PC-3 (cell line): Measurements from ENCODE around the gene ACBD7. TPM values are rescaled to one million over a fixed set of nuclear protein-coding genes. Genes with fewer than 3 reads are reported as not detected.

Experiments used
- ATAC-seq: fragments of 200-7000 bp; cut with Tn5 transposase; 2 replicates; pipeline ENCODE4 v1.9.1; 2020; ENCODE audit warnings: mild to moderate bottlenecking, moderate library complexity
- BruUV-seq: library from RNA; stranded (reverse); fragments of 400-500 nt; replicated peaks from 2 replicates; lab custom pipeline; 2021; lab: Mats Ljungman, UMichigan
- CTCF ChIA-PET: fragments of 300-600 bp; sonication (Branson Sonifier 250); formaldehyde crosslinking; loops from one replicate; lab custom pipeline; 2022; ENCODE audit warnings: antibody characterized with exemption; lab: Charles Lee
- POLR2A ChIA-PET: fragments of 300-600 bp; sonication (Branson Sonifier 250); formaldehyde crosslinking; loops from one replicate; lab custom pipeline; 2022; ENCODE audit warnings: antibody characterized with exemption; ENCODE audit not compliant: unreplicated experiment; lab: Charles Lee
- DNase-seq: peaks from one replicate; pipeline ENCODE4 v3.0.0-alpha.2; 2015
- H2AFZ ChIP-seq: fragments of 300-600 bp; sonication (generic); 2 replicates; pipeline ENCODE4 v1.6.0; 2016; ENCODE audit warnings: antibody characterized with exemption, low read length
- H3F3A ChIP-seq: fragments of 300-600 bp; sonication (generic); one replicate; pipeline ENCODE4 v1.6.0; 2017; ENCODE audit warnings: antibody characterized with exemption, low read length, control low read depth, mild to moderate bottlenecking; ENCODE audit not compliant: unreplicated experiment
- H3K27ac ChIP-seq: fragments of 300-600 bp; sonication (generic); 2 replicates; pipeline ENCODE4 v1.5.1; 2016; ENCODE audit warnings: mild to moderate bottlenecking, low read length
- H3K27me3 ChIP-seq: fragments of 300-600 bp; sonication (generic); 2 replicates; pipeline ENCODE4 v1.6.1; 2016; ENCODE audit warnings: low read length, mixed read lengths
- H3K36me3 ChIP-seq: fragments of 300-600 bp; sonication (generic); 2 replicates; pipeline ENCODE4 v1.6.1; 2016; ENCODE audit warnings: low read depth, mixed run types, low read length, mixed read lengths
- H3K4me1 ChIP-seq: fragments of 300-600 bp; sonication (generic); 2 replicates; pipeline ENCODE4 v1.5.1; 2016; ENCODE audit warnings: low read length; ENCODE audit not compliant: insufficient read depth
- H3K4me2 ChIP-seq: fragments of 300-600 bp; sonication (generic); 2 replicates; pipeline ENCODE4 v1.6.0; 2016; ENCODE audit warnings: low read length
- H3K4me3 ChIP-seq: fragments of 300-600 bp; sonication (generic); 2 replicates; pipeline ENCODE4 v1.5.1; 2016; ENCODE audit warnings: mild to moderate bottlenecking, low read length, mixed read lengths
- H3K79me2 ChIP-seq: fragments of 300-600 bp; sonication (generic); 2 replicates; pipeline ENCODE4 v1.6.1; 2017; ENCODE audit warnings: low read length, mixed read lengths
- H3K9ac ChIP-seq: fragments of 300-600 bp; sonication (generic); 2 replicates; pipeline ENCODE4 v1.6.0; 2016; ENCODE audit warnings: mild to moderate bottlenecking, low read length
- H3K9me2 ChIP-seq: fragments of 300-600 bp; sonication (generic); replicated peaks from 2 replicates; pipeline ENCODE4 v1.6.1; 2016; ENCODE audit warnings: mixed run types, low read length, mixed read lengths
- H3K9me3 ChIP-seq: fragments of 300-600 bp; sonication (generic); 2 replicates; pipeline ENCODE4 v1.6.1; 2016; ENCODE audit warnings: low read length, mixed read lengths
- H4K20me1 ChIP-seq: fragments of 300-600 bp; sonication (generic); 2 replicates; pipeline ENCODE4 v1.6.1; 2016; ENCODE audit warnings: low read length, mixed read lengths
- CTCF ChIP-seq: fragments of 300-600 bp; sonication (generic); conservative IDR thresholded peaks from 2 replicates; pipeline ENCODE4 v1.5.1; 2017; ENCODE audit warnings: antibody characterized with exemption, low read depth, mild to moderate bottlenecking, low read length
- EZH2 ChIP-seq: fragments of 300-600 bp; sonication (generic); IDR thresholded peaks from one replicate; pipeline ENCODE4 v1.6.1; 2017; ENCODE audit warnings: antibody characterized with exemption, mild to moderate bottlenecking, low read length; ENCODE audit not compliant: unreplicated experiment
- EZH2phosphoT487 ChIP-seq: fragments of 300-600 bp; sonication (generic); IDR thresholded peaks from 2 replicates; pipeline ENCODE4 v1.6.1; 2018; ENCODE audit warnings: mild to moderate bottlenecking, antibody characterized with exemption, low read length, borderline replicate concordance
- intact Hi-C: fragments of 100-400 bp; cut with micrococcal nuclease; formaldehyde crosslinking; loops from 2 replicates; pipeline ENCODE4 v1.9.0; 2023
- total RNA-seq: library from RNA; depleted of rRNA; stranded (reverse); fragments of >200 nt; gene quantifications from 2 replicates; pipeline ENCODE4 v1.2.3, GENCODE V29; 2014

The ACBD7 gene
- total RNA-seq, 1 experiment from 2014 or later = 5.4 TPM

- no peak overlapping the region for H3K9ac ChIP-seq
- H3F3A ChIP-seq = no peaks in the 10 kb centered on the region
- TF ChIP-seq CTCF = peak; percentile 75
- TF ChIP-seq EZH2 = no peak
- no peak for TF ChIP-seq EZH2phosphoT487
- H4K20me1 ChIP-seq = no peaks in the 10 kb centered on the region
- no peak overlapping the region for H3K4me2 ChIP-seq
- H3K27me3 ChIP-seq = no peaks in the 10 kb centered on the region
- ATAC-seq = peak; percentile 98
- BruUV-seq = no TSS peak
- ChIA-PET CTCF (interaction anchor here (0.5 kb wide), 1 partner anchor 288 kb away, joined by 3 read pairs; no protein-coding TSS in a partner anchor), POLR2A (no interaction called here)
- peaks cover 6% of the 10 kb centered on the region for H3K79me2 ChIP-seq
- no peaks in the 10 kb centered on the region for H3K9me3 ChIP-seq
- H2AFZ ChIP-seq = no peak overlapping the region
- H3K36me3 ChIP-seq = peaks cover 9% of the 10 kb centered on the region; the same call in 1 of the 2 replicates
- peak; percentile 73 for DNase-seq
- H3K4me3 ChIP-seq = no peak overlapping the region
- H3K9me2 ChIP-seq = no peaks in the 10 kb centered on the region
- no peaks in the 10 kb centered on the region for H3K4me1 ChIP-seq
- intact Hi-C loops = loop anchor here (1.0 kb wide), 1 partner anchor 115 kb away; no protein-coding TSS in a partner anchor
- H3K27ac ChIP-seq = no peak overlapping the region
Measured at GRCh38 chr10:15106352-15107013, 17.9 kb upstream of the ACBD7 start.

- Histone ChIP-seq H3K9me2 (no peaks in the 10 kb centered on the region), H3K4me3 (no peak overlapping the region), H3K27ac (no peak overlapping the region), H3K79me2 (peaks cover 35% of the 10 kb centered on the region), H3K4me2 (no peak overlapping the region), H3K4me1 (no peaks in the 10 kb centered on the region; the same call in 1 of the 2 replicates), H2AFZ (no peak overlapping the region), H4K20me1 (peaks cover 3% of the 10 kb centered on the region; the same call in 1 of the 2 replicates), H3K36me3 (peaks cover 9% of the 10 kb centered on the region; the same call in 1 of the 2 replicates), H3K9ac (no peak overlapping the region), H3F3A (no peaks in the 10 kb centered on the region), H3K27me3 (no peaks in the 10 kb centered on the region), H3K9me3 (no peaks in the 10 kb centered on the region)
- DNase-seq (no peak), ATAC-seq (no peak)
- TF ChIP-seq EZH2 (no peak), EZH2phosphoT487 (no peak), CTCF (no peak)
- ChIA-PET CTCF (no interaction called here), POLR2A (no interaction called here)
- BruUV-seq = no TSS peak
- intact Hi-C loops = no loop called here
Measured at GRCh38 chr10:15103513-15103912, 14.9 kb upstream of the ACBD7 start.

- Histone ChIP-seq H3K9me3 (no peaks in the 10 kb centered on the region), H3K4me1 (no peaks in the 10 kb centered on the region; the same call in 1 of the 2 replicates), H3K9me2 (no peaks in the 10 kb centered on the region), H2AFZ (no peak overlapping the region), H3K79me2 (peaks cover 47% of the 10 kb centered on the region), H3F3A (no peaks in the 10 kb centered on the region), H3K9ac (no peak overlapping the region), H3K27ac (no peak overlapping the region), H3K4me2 (no peak overlapping the region), H3K4me3 (no peak overlapping the region), H3K36me3 (peaks cover 9% of the 10 kb centered on the region; the same call in 1 of the 2 replicates), H4K20me1 (peaks cover 3% of the 10 kb centered on the region; the same call in 1 of the 2 replicates), H3K27me3 (no peaks in the 10 kb centered on the region)
- intact Hi-C loops = no loop called here
- no peak for ATAC-seq
- no TSS peak for BruUV-seq
- POLR2A ChIA-PET = no interaction called here
- CTCF ChIA-PET = no interaction called here
- no peak for TF ChIP-seq EZH2
- TF ChIP-seq EZH2phosphoT487 = no peak
- no peak for TF ChIP-seq CTCF
- DNase-seq = no peak
Measured at GRCh38 chr10:15099886-15100285, 11.3 kb upstream of the ACBD7 start.
